ENCODE data around the gene TUBB. TPM values are rescaled to one million over a fixed set of nuclear protein-coding genes. Genes with fewer than 3 reads are reported as not detected.

TUBB gene
- total and polyA plus RNA-seq, 2 of the 8 experiments (the other 6 are each of a cell fraction or from before 2014, with no cell fraction given), result 1,880 to 3,022 TPM

GRCh38 chr6:30726506-30727413, 6.6 kb downstream of the TUBB start (continued):
- TF ChIP-seq RNF2 (IDR thresholded peaks at IDR 0.05; ENCODE audit: borderline replicate concordance, low read depth, low read length, missing control alignments, poor library complexity, severe bottlenecking) (no peak), JUN (IDR thresholded peaks at IDR 0.05; ENCODE audit: low read depth, low read length) (no peak)
